Neural cell (in vitro differentiated cells): ENCODE data around the gene DGKI. TPM values are rescaled to one million over a fixed set of nuclear protein-coding genes. Genes with fewer than 3 reads are reported as not detected.

ENCODE experiments used
- H2AFZ ChIP-seq: fragments of 200-600, 300-800 bp; sonication (generic), shearing (Covaris generic); 2 replicates; pipeline ENCODE4 v1.6.0; 2014; ENCODE audit warnings: low read depth, mild to moderate bottlenecking, antibody characterized with exemption, low read length, moderate library complexity
- H3F3A ChIP-seq: fragments of 200-600 bp; shearing (Covaris generic); 2 replicates; pipeline ENCODE4 v1.6.1; 2016; ENCODE audit warnings: mild to moderate bottlenecking, moderate library complexity, mixed read lengths, antibody characterized with exemption, low read length; ENCODE audit not compliant: insufficient read depth, poor library complexity, severe bottlenecking
- H3K27ac ChIP-seq: fragments of 200-600, 300-800 bp; sonication (generic), shearing (Covaris generic); 2 replicates; pipeline ENCODE4 v1.5.1; 2014; ENCODE audit warnings: mild to moderate bottlenecking, low read length, moderate library complexity
- H3K27me3 ChIP-seq: fragments of 300-800, 200-600 bp; sonication (generic), shearing (Covaris generic); 2 replicates; pipeline ENCODE4 v1.6.0; 2014; ENCODE audit warnings: mild to moderate bottlenecking, low read depth, low read length, moderate library complexity; ENCODE audit not compliant: insufficient read depth
- H3K36me3 ChIP-seq: fragments of 300-800, 200-600 bp; sonication (generic), shearing (Covaris generic); 2 replicates; pipeline ENCODE4 v1.5.1; 2014; ENCODE audit warnings: mild to moderate bottlenecking, antibody characterized with exemption, low read length, moderate library complexity; ENCODE audit not compliant: insufficient read depth
- H3K4me2 ChIP-seq: fragments of 300-800, 200-600 bp; sonication (generic), shearing (Covaris generic); 2 replicates; pipeline ENCODE4 v1.6.0; 2014; ENCODE audit warnings: mild to moderate bottlenecking, low read length
- H3K4me3 ChIP-seq: fragments of 300-800, 200-600 bp; sonication (generic), shearing (Covaris generic); 2 replicates; pipeline ENCODE4 v1.5.1; 2014; ENCODE audit warnings: mild to moderate bottlenecking, low read length, moderate library complexity
- H3K79me2 ChIP-seq: fragments of 200-600 bp; shearing (Covaris generic); replicated peaks from 2 replicates; pipeline ENCODE4 v1.6.0; 2014; ENCODE audit warnings: mild to moderate bottlenecking, low read length, moderate library complexity; ENCODE audit not compliant: insufficient read depth
- H3K9ac ChIP-seq: fragments of 300-800, 200-600 bp; sonication (generic), shearing (Covaris generic); 2 replicates; pipeline ENCODE4 v1.6.1; 2016; ENCODE audit warnings: mild to moderate bottlenecking, low read length, mixed read lengths
- H3K9me2 ChIP-seq: fragments of 200-600 bp; shearing (Covaris generic); 2 replicates; pipeline ENCODE4 v1.6.1; 2016; ENCODE audit warnings: mild to moderate bottlenecking, low read length, mixed read lengths; ENCODE audit not compliant: insufficient read depth
- H3K9me3 ChIP-seq: fragments of 200-600, 300-800 bp; sonication (generic), shearing (Covaris generic); 2 replicates; pipeline ENCODE4 v1.6.1; 2016; ENCODE audit warnings: mild to moderate bottlenecking, mixed run types, low read length, moderate library complexity, mixed read lengths
- H4K20me1 ChIP-seq: fragments of 200-600 bp; shearing (Covaris generic); 2 replicates; pipeline ENCODE4 v1.6.1; 2016; ENCODE audit warnings: mild to moderate bottlenecking, mixed run types; ENCODE audit not compliant: insufficient read depth
- EP300 ChIP-seq: fragments of 450-650 bp; conservative IDR thresholded peaks from 2 replicates; pipeline ENCODE4 v1.6.1; 2014; ENCODE audit warnings: antibody characterized with exemption, mild to moderate bottlenecking, moderate library complexity; ENCODE audit not compliant: poor library complexity, severe bottlenecking
- EZH2 ChIP-seq: fragments of 200-600, 300-800 bp; shearing (Covaris generic), sonication (generic); IDR thresholded peaks from 2 replicates; pipeline ENCODE4 v1.6.1; 2014; ENCODE audit warnings: antibody characterized with exemption, low read length, borderline replicate concordance, mild to moderate bottlenecking; ENCODE audit not compliant: insufficient read depth, poor library complexity, severe bottlenecking
- MXI1 ChIP-seq: fragments of 450-650 bp; conservative IDR thresholded peaks from 2 replicates; pipeline ENCODE4 v1.6.1; 2014; ENCODE audit warnings: antibody characterized with exemption, mild to moderate bottlenecking; ENCODE audit not compliant: poor library complexity, severe bottlenecking
- POLR2AphosphoS5 ChIP-seq: IDR thresholded peaks from 2 replicates; pipeline ENCODE4 v1.6.1; 2012
- RAD21 ChIP-seq: fragments of 450-650 bp; conservative IDR thresholded peaks from 2 replicates; pipeline ENCODE4 v1.6.1; 2014; ENCODE audit warnings: antibody characterized with exemption, mild to moderate bottlenecking, moderate library complexity
- SMC3 ChIP-seq: fragments of 450-650 bp; conservative IDR thresholded peaks from 2 replicates; pipeline ENCODE4 v1.6.1; 2014; ENCODE audit warnings: antibody characterized with exemption, mild to moderate bottlenecking, moderate library complexity; ENCODE audit not compliant: poor library complexity
- TAF1 ChIP-seq: IDR thresholded peaks from 2 replicates; pipeline ENCODE4 v1.6.1; 2012; ENCODE audit warnings: low read depth
- polyA plus RNA-seq: library from polyadenylated mRNA; depleted of rRNA; stranded (reverse); fragments of >200 nt; gene quantifications from 2 replicates; pipeline ENCODE4 v1.2.3, GENCODE V29; 2014
- TF ChIP-seq, protein P1 (sequence below): IDR thresholded peaks from 2 replicates; pipeline ENCODE4 v1.6.1; 2012; ENCODE audit warnings: borderline replicate concordance
- TF ChIP-seq, protein P2 (sequence below): fragments of 450-650 bp; IDR thresholded peaks from 2 replicates; pipeline ENCODE4 v1.5.1; 2014; ENCODE audit warnings: antibody characterized with exemption, mild to moderate bottlenecking, moderate library complexity; ENCODE audit not compliant: poor library complexity, severe bottlenecking

DGKI gene
- polyA plus RNA-seq, 1 donor from 2014 or later, result 15.8 TPM

DNA sequence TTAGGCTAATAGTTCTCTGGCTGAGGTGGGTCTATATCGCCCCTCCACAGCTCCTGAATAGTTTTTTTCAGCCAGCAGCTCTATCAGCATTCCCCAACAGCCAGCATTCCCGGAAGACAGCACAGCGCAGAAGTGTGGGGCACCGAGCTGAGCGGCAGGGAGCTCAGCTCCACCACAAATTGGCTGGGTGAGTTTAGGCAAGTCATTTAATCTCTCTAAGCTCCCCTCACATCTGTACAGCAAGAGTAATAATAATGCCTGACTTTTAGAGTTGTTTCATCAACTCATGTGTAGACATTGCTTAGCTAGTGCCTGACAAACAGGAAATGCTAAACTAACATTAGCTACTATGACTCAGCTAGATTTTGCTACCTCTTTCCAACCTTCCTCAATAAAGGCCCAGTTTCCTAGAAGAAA lies 255.3 kb downstream of the DGKI start:
- H4K20me1 ChIP-seq, result no peaks in the 10 kb centered on the region
- no peaks in the 10 kb centered on the region for H3F3A ChIP-seq
- H3K9me2 ChIP-seq, result no peaks in the 10 kb centered on the region
- H3K27me3 ChIP-seq, result no peaks in the 10 kb centered on the region
- peaks cover 6% of the 10 kb centered on the region for H3K36me3 ChIP-seq
- peak overlapping the region; percentile 51 for H3K27ac ChIP-seq
- H2AFZ ChIP-seq, result no peak overlapping the region
- no peaks in the 10 kb centered on the region for H3K79me2 ChIP-seq
- no peak for TF ChIP-seq SMC3
- TF ChIP-seq, protein P1, sequence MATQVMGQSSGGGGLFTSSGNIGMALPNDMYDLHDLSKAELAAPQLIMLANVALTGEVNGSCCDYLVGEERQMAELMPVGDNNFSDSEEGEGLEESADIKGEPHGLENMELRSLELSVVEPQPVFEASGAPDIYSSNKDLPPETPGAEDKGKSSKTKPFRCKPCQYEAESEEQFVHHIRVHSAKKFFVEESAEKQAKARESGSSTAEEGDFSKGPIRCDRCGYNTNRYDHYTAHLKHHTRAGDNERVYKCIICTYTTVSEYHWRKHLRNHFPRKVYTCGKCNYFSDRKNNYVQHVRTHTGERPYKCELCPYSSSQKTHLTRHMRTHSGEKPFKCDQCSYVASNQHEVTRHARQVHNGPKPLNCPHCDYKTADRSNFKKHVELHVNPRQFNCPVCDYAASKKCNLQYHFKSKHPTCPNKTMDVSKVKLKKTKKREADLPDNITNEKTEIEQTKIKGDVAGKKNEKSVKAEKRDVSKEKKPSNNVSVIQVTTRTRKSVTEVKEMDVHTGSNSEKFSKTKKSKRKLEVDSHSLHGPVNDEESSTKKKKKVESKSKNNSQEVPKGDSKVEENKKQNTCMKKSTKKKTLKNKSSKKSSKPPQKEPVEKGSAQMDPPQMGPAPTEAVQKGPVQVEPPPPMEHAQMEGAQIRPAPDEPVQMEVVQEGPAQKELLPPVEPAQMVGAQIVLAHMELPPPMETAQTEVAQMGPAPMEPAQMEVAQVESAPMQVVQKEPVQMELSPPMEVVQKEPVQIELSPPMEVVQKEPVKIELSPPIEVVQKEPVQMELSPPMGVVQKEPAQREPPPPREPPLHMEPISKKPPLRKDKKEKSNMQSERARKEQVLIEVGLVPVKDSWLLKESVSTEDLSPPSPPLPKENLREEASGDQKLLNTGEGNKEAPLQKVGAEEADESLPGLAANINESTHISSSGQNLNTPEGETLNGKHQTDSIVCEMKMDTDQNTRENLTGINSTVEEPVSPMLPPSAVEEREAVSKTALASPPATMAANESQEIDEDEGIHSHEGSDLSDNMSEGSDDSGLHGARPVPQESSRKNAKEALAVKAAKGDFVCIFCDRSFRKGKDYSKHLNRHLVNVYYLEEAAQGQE, result peak; percentile 0
- no peaks in the 10 kb centered on the region for H3K9me3 ChIP-seq
- peak overlapping the region; percentile 19 for H3K4me3 ChIP-seq
- peak overlapping the region; percentile 16 for H3K4me2 ChIP-seq
- peak overlapping the region; percentile 29 for H3K9ac ChIP-seq

DNA sequence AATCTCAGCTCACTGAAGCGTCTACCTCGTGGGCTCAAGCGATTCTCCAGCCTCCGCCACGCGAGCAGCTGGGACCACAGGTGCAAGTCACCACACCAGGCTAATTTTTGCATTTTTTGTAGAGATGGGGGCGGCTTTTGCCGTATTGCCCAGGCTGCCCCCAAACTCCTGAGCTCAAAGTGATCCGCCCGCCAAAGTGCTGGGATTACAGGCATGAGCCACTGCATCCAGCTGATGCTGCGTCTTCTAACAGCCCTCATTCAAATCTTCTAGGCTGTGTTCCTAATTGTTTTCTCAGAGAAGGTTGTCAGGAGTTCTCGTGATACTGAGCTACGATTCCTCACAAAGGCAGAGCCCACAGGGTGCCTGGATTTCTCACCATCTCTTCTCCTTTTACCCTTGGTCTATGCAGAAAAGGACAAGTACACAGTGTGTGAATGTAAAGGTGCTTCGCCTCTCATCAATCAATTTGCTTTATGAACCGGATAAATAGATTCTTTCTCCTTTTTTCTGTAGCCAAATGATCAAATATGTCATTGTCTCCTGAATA lies 255.9 kb downstream of the DGKI start:
- Histone ChIP-seq H3K27me3 (no peaks in the 10 kb centered on the region), H3K27ac (peak overlapping the region; percentile 51), H3K4me2 (peak overlapping the region; percentile 16), H3K9me2 (no peaks in the 10 kb centered on the region), H3F3A (no peaks in the 10 kb centered on the region), H3K36me3 (peaks cover 6% of the 10 kb centered on the region), H3K9me3 (no peaks in the 10 kb centered on the region), H3K4me3 (peak overlapping the region; percentile 19), H3K9ac (peak overlapping the region; percentile 29), H4K20me1 (no peaks in the 10 kb centered on the region), H2AFZ (no peak overlapping the region), H3K79me2 (no peaks in the 10 kb centered on the region)
- TF ChIP-seq EZH2, result no peak
- TF ChIP-seq, protein P1, result peak; percentile 65

DNA sequence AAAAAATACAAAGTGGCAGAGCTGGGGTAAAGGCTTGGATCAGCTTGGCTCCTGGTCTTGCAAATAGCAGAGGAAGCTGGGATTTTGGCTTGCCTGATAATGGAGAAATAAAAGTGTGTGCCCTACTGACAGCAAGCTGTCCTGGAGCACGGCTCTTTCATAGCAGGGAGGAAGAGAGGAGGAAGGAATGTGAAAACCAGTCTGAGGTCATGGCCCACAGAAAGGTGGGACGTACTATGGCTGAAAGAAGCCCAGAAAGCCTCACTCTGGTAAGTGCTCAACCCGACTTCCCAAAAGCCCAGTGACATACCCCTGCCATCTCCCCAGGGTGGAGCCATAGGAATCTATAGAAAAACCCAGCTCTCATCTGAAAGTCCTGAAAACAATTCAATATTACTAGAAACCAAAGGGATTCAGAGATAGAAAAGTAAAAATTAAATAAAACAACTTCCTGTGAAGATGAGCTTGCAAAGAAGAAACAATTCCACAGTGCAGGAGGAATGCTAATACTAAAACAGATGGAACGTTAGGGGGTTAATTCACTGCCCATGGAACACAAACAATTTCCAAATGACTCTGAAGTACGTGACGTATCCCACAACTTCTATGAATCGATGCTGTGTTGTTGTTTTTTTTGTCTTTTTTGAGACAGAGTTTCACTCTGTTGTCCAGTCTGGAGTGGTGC lies 256.6 kb downstream of the DGKI start:
- peak overlapping the region; percentile 29 for H3K9ac ChIP-seq
- no peak overlapping the region for H3K4me2 ChIP-seq
- H3K36me3 ChIP-seq, result peaks cover 6% of the 10 kb centered on the region
- H3F3A ChIP-seq, result no peaks in the 10 kb centered on the region
- H3K9me3 ChIP-seq, result no peaks in the 10 kb centered on the region
- no peaks in the 10 kb centered on the region for H4K20me1 ChIP-seq
- H2AFZ ChIP-seq, result no peak overlapping the region
- no peak overlapping the region for H3K4me3 ChIP-seq
- no peaks in the 10 kb centered on the region for H3K9me2 ChIP-seq
- peak overlapping the region; percentile 51 for H3K27ac ChIP-seq
- H3K27me3 ChIP-seq, result no peaks in the 10 kb centered on the region
- no peaks in the 10 kb centered on the region for H3K79me2 ChIP-seq
- TF ChIP-seq RAD21, result no peak
- TF ChIP-seq, protein P2, sequence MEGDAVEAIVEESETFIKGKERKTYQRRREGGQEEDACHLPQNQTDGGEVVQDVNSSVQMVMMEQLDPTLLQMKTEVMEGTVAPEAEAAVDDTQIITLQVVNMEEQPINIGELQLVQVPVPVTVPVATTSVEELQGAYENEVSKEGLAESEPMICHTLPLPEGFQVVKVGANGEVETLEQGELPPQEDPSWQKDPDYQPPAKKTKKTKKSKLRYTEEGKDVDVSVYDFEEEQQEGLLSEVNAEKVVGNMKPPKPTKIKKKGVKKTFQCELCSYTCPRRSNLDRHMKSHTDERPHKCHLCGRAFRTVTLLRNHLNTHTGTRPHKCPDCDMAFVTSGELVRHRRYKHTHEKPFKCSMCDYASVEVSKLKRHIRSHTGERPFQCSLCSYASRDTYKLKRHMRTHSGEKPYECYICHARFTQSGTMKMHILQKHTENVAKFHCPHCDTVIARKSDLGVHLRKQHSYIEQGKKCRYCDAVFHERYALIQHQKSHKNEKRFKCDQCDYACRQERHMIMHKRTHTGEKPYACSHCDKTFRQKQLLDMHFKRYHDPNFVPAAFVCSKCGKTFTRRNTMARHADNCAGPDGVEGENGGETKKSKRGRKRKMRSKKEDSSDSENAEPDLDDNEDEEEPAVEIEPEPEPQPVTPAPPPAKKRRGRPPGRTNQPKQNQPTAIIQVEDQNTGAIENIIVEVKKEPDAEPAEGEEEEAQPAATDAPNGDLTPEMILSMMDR, result no peak
- TF ChIP-seq EP300, result no peak
- no peak for TF ChIP-seq EZH2
- TF ChIP-seq TAF1, result no peak
- no peak for TF ChIP-seq POLR2AphosphoS5
- no peak for TF ChIP-seq SMC3
- TF ChIP-seq MXI1, result no peak
